T-helper 1 cell treated with Interleukin-12 subunit alpha and Interleukin-12 subunit beta and Interleukin-4 antibody, amounts not matched to agents 30 μg/mL and 1 μg/mL, for 36 hours (primary cell): Measurements from ENCODE around the gene ZNF525.
A peak's percentile ranks its signal among the peaks of the same experiment; 100 is the strongest.
"Not testable (repeated sequence)": the region's sequence is repeated elsewhere in the genome, so short reads cannot be mapped to it uniquely, and the experiment has no call there.

Source experiments
- H3K27ac Mint-ChIP-seq: one replicate; pipeline ENCODE4 v1.8.0; 2021; ENCODE audit warnings: mild to moderate bottlenecking, mixed read lengths
- H3K27me3 Mint-ChIP-seq: one replicate; pipeline ENCODE4 v1.8.0; 2021; ENCODE audit warnings: low read depth, mixed read lengths
- H3K36me3 Mint-ChIP-seq: one replicate; pipeline ENCODE4 v1.8.0; 2021; ENCODE audit warnings: low read depth, mixed read lengths
- H3K4me1 Mint-ChIP-seq: one replicate; pipeline ENCODE4 v1.8.0; 2021; ENCODE audit warnings: low read depth, mixed read lengths
- H3K4me3 Mint-ChIP-seq: one replicate; pipeline ENCODE4 v1.8.0; 2021; ENCODE audit warnings: mild to moderate bottlenecking, moderate library complexity, mixed read lengths
- H3K9me3 Mint-ChIP-seq: one replicate; pipeline ENCODE4 v1.8.0; 2021; ENCODE audit warnings: mixed read lengths

Gene ZNF525

GRCh38 chr19:53365134-53365898, at the start of gene ZNF525:
Gene ZNF525 (plus strand): TSS chr19:53365705. CDS start chr19:53372282, 6,577 bp downstream.
- H3K27ac Mint-ChIP-seq, result peak within 1 kb of the TSS; percentile 94
- no peaks in the 10 kb centered on the region for H3K27me3 Mint-ChIP-seq
- peaks cover 44% of the 10 kb centered on the region for H3K9me3 Mint-ChIP-seq
- peak within 1 kb of the TSS; percentile 93 for H3K4me3 Mint-ChIP-seq
- H3K4me1 Mint-ChIP-seq, result peaks cover 14% of the 10 kb centered on the region
- peaks cover 18% of the 10 kb centered on the region for H3K36me3 Mint-ChIP-seq

- no peak overlapping the region for H3K27ac Mint-ChIP-seq
- peaks cover 1% of the 10 kb centered on the region for H3K36me3 Mint-ChIP-seq
- no peaks in the 10 kb centered on the region for H3K27me3 Mint-ChIP-seq
- H3K4me1 Mint-ChIP-seq, result peaks cover 1% of the 10 kb centered on the region
- peak overlapping the region; percentile 40 for H3K4me3 Mint-ChIP-seq
- H3K9me3 Mint-ChIP-seq, result peaks cover 59% of the 10 kb centered on the region
Measured at GRCh38 chr19:53328967-53329366, 36.5 kb upstream of the ZNF525 start.

- peak overlapping the region; percentile 88 for H3K4me3 Mint-ChIP-seq
- peaks cover 6% of the 10 kb centered on the region for H3K4me1 Mint-ChIP-seq
- peaks cover 43% of the 10 kb centered on the region for H3K9me3 Mint-ChIP-seq
- no peaks in the 10 kb centered on the region for H3K27me3 Mint-ChIP-seq
- no peak overlapping the region for H3K27ac Mint-ChIP-seq
- H3K36me3 Mint-ChIP-seq, result peaks cover 17% of the 10 kb centered on the region
Measured at GRCh38 chr19:53332484-53332883, 33.0 kb upstream of the ZNF525 start.

GRCh38 chr19:53333066-53333462, 32.4 kb upstream of the ZNF525 start:
- Mint-ChIP-seq H3K36me3 (peaks cover 22% of the 10 kb centered on the region), H3K27me3 (no peaks in the 10 kb centered on the region), H3K4me1 (peaks cover 6% of the 10 kb centered on the region), H3K27ac (peak overlapping the region; percentile 89), H3K9me3 (peaks cover 37% of the 10 kb centered on the region), H3K4me3 (peak overlapping the region; percentile 88)

- Mint-ChIP-seq H3K9me3 (peaks cover 30% of the 10 kb centered on the region), H3K27ac (peak within 1 kb of the TSS; percentile 89), H3K36me3 (peaks cover 27% of the 10 kb centered on the region), H3K4me1 (peaks cover 6% of the 10 kb centered on the region), H3K27me3 (no peaks in the 10 kb centered on the region), H3K4me3 (peak within 1 kb of the TSS; percentile 88)
Measured at GRCh38 chr19:53333463-53334449, 31.7 kb upstream of the ZNF525 start, which contains the start of gene ZNF845. Gene ZNF845 (plus strand): TSS chr19:53333749. CDS start chr19:53341308, 7,559 bp downstream.

GRCh38 chr19:53344403-53344802, 21.1 kb upstream of the ZNF525 start:
- not testable (repeated sequence) for H3K27ac Mint-ChIP-seq, H3K4me1 Mint-ChIP-seq, H3K4me3 Mint-ChIP-seq, H3K27me3 Mint-ChIP-seq
- Mint-ChIP-seq H3K36me3 (peaks cover 84% of the 10 kb centered on the region), H3K9me3 (peaks cover 66% of the 10 kb centered on the region)

- Mint-ChIP-seq H3K4me1 (no peaks in the 10 kb centered on the region), H3K36me3 (peaks cover 39% of the 10 kb centered on the region), H3K9me3 (peaks cover 58% of the 10 kb centered on the region), H3K4me3 (no peak overlapping the region), H3K27me3 (no peaks in the 10 kb centered on the region), H3K27ac (no peak overlapping the region)
Measured at GRCh38 chr19:53355739-53356138, 9.8 kb upstream of the ZNF525 start.

GRCh38 chr19:53357821-53358581, 7.5 kb upstream of the ZNF525 start:
- H3K27me3 Mint-ChIP-seq, result no peaks in the 10 kb centered on the region
- H3K9me3 Mint-ChIP-seq, result peaks cover 53% of the 10 kb centered on the region
- H3K4me1 Mint-ChIP-seq, result no peaks in the 10 kb centered on the region
- no peak overlapping the region for H3K27ac Mint-ChIP-seq
- peaks cover 16% of the 10 kb centered on the region for H3K36me3 Mint-ChIP-seq
- H3K4me3 Mint-ChIP-seq, result no peak overlapping the region

GRCh38 chr19:53360056-53360455, 5.4 kb upstream of the ZNF525 start:
- not testable (repeated sequence) for H3K36me3 Mint-ChIP-seq, H3K4me1 Mint-ChIP-seq, H3K4me3 Mint-ChIP-seq, H3K27me3 Mint-ChIP-seq, H3K27ac Mint-ChIP-seq
- peaks cover 52% of the 10 kb centered on the region for H3K9me3 Mint-ChIP-seq

- peaks cover 22% of the 10 kb centered on the region for H3K36me3 Mint-ChIP-seq
- H3K9me3 Mint-ChIP-seq, result peaks cover 51% of the 10 kb centered on the region
- no peaks in the 10 kb centered on the region for H3K27me3 Mint-ChIP-seq
- H3K4me1 Mint-ChIP-seq, result peaks cover 14% of the 10 kb centered on the region
- peak overlapping the region; percentile 93 for H3K4me3 Mint-ChIP-seq
- peak overlapping the region; percentile 94 for H3K27ac Mint-ChIP-seq
Measured at GRCh38 chr19:53365899-53366493, 491 bp downstream of the ZNF525 start.

GRCh38 chr19:53372196-53372595, 6.7 kb downstream of the ZNF525 start:
- H3K27me3 Mint-ChIP-seq, result no peaks in the 10 kb centered on the region
- H3K4me1 Mint-ChIP-seq, result peaks cover 3% of the 10 kb centered on the region
- peaks cover 58% of the 10 kb centered on the region for H3K9me3 Mint-ChIP-seq
- H3K4me3 Mint-ChIP-seq, result no peak overlapping the region
- peaks cover 67% of the 10 kb centered on the region for H3K36me3 Mint-ChIP-seq
- H3K27ac Mint-ChIP-seq, result no peak overlapping the region

GRCh38 chr19:53374288-53374687, 8.8 kb downstream of the ZNF525 start:
- Mint-ChIP-seq H3K27ac (no peak overlapping the region), H3K4me1 (no peaks in the 10 kb centered on the region), H3K36me3 (peaks cover 73% of the 10 kb centered on the region), H3K27me3 (no peaks in the 10 kb centered on the region), H3K9me3 (peaks cover 63% of the 10 kb centered on the region), H3K4me3 (no peak overlapping the region)

GRCh38 chr19:53374743-53375142, 9.2 kb downstream of the ZNF525 start:
- no peak overlapping the region for H3K4me3 Mint-ChIP-seq
- H3K36me3 Mint-ChIP-seq, result peaks cover 76% of the 10 kb centered on the region
- peaks cover 66% of the 10 kb centered on the region for H3K9me3 Mint-ChIP-seq
- H3K27ac Mint-ChIP-seq, result no peak overlapping the region
- H3K4me1 Mint-ChIP-seq, result no peaks in the 10 kb centered on the region
- no peaks in the 10 kb centered on the region for H3K27me3 Mint-ChIP-seq

- Mint-ChIP-seq H3K9me3 (peaks cover 92% of the 10 kb centered on the region), H3K4me3 (no peak overlapping the region), H3K27ac (no peak overlapping the region), H3K4me1 (no peaks in the 10 kb centered on the region), H3K27me3 (no peaks in the 10 kb centered on the region), H3K36me3 (peaks cover 86% of the 10 kb centered on the region)
Measured at GRCh38 chr19:53381376-53381775, 15.9 kb downstream of the ZNF525 start.
